Fibroblast of lung (primary cell): ENCODE results near the gene RAPGEF4.

Experiments used
- EZH2 ChIP-seq: IDR thresholded peaks from 2 replicates; pipeline ENCODE4 v1.5.1; 2012; ENCODE audit warnings: low read length, control low read depth, mild to moderate bottlenecking; ENCODE audit errors: missing control alignments
- TF ChIP-seq, protein P1 (sequence below), 2 donors: IDR thresholded peaks in 1 of 2; conservative IDR thresholded peaks in 1 of 2; 1 replicate in 1 of 2; 2 replicates in 1 of 2; pipeline ENCODE4 v1.5.1; 2011 to 2012; ENCODE audit warnings: low read length in 2 of 2, control low read depth in 1 of 2, inconsistent platforms in 1 of 2, low read depth in 1 of 2, mild to moderate bottlenecking in 1 of 2

DNA sequence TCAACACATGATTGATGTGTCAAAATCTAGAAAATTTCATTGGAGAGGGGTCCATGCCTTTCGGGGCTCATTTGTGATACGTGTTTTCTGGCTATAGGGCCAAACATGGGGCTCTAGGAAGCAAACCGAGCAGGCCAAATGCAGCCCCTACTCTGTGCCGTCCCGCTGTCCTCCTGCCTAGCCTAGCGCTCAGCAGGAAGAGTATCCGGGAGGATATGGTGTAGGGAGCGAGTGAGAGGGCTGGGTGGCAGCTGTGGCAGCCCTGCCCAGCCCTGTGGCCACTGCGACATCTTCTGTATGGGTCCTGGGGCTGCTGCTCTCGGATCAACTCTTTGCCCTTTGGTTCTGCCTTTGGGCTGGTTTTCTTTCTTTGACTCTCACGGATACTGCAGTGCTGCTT is 219.9 kb downstream of the RAPGEF4 start:
- TF ChIP-seq, protein P1, sequence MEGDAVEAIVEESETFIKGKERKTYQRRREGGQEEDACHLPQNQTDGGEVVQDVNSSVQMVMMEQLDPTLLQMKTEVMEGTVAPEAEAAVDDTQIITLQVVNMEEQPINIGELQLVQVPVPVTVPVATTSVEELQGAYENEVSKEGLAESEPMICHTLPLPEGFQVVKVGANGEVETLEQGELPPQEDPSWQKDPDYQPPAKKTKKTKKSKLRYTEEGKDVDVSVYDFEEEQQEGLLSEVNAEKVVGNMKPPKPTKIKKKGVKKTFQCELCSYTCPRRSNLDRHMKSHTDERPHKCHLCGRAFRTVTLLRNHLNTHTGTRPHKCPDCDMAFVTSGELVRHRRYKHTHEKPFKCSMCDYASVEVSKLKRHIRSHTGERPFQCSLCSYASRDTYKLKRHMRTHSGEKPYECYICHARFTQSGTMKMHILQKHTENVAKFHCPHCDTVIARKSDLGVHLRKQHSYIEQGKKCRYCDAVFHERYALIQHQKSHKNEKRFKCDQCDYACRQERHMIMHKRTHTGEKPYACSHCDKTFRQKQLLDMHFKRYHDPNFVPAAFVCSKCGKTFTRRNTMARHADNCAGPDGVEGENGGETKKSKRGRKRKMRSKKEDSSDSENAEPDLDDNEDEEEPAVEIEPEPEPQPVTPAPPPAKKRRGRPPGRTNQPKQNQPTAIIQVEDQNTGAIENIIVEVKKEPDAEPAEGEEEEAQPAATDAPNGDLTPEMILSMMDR (conservative IDR thresholded peaks at IDR 0.05 in 1 of 2, IDR thresholded peaks at IDR 0.05 in 1 of 2; ENCODE audit: low read depth in 1 of 2, low read length in 2 of 2), result no peak
- no peak for TF ChIP-seq EZH2
